HepG2 (cell line): ENCODE measurements around the gene DNAJC7. TPM values are rescaled to one million over a fixed set of nuclear protein-coding genes. Genes with fewer than 3 reads are reported as not detected.
A peak's percentile ranks its signal among the peaks of the same experiment; 100 is the strongest.

Experiments used
- AHR ChIP-seq: IDR thresholded peaks from 2 replicates; pipeline ENCODE4 v1.6.1; 2018; ENCODE audit warnings: missing genetic modification reagents, missing compliant biosample characterization
- BCL6 ChIP-seq: IDR thresholded peaks from 2 replicates; pipeline ENCODE4 v1.6.1; 2016; ENCODE audit warnings: missing genetic modification reagents, missing compliant biosample characterization
- EHMT2 ChIP-seq: fragments of 200-600 bp; sonication (generic); IDR thresholded peaks from 2 replicates; pipeline ENCODE4 v1.7.0; 2017; ENCODE audit warnings: antibody characterized with exemption, low read depth, low read length, borderline replicate concordance
- MXI1 ChIP-seq: IDR thresholded peaks from 3 replicates; pipeline ENCODE4 v1.6.1; 2012; ENCODE audit warnings: low read depth, low read length, inconsistent platforms, borderline replicate concordance
- MYNN ChIP-seq: sonication (generic); formaldehyde crosslinking; IDR thresholded peaks from 2 replicates; pipeline ENCODE4 v1.4.0; 2020; ENCODE audit warnings: mild to moderate bottlenecking, low read depth, missing genetic modification reagents
- NONO ChIP-seq, 2 experiments: fragments of 450-650 bp in 1 of 2; sonication (generic) in 1 of 2; formaldehyde crosslinking in 1 of 2; IDR thresholded peaks in 1 of 2; conservative IDR thresholded peaks in 1 of 2; 2 replicates each; pipeline versions ENCODE4 v1.6.1 to v1.8.0; 2017 to 2022; ENCODE audit warnings: mild to moderate bottlenecking in 1 of 2, missing genetic modification reagents in 1 of 2, moderate library complexity in 1 of 2
- ONECUT2 ChIP-seq: sonication (generic); formaldehyde crosslinking; IDR thresholded peaks from 2 replicates; pipeline ENCODE4 v1.4.0; 2020; ENCODE audit warnings: missing genetic modification reagents
- PHF21A ChIP-seq: sonication (generic); formaldehyde crosslinking; IDR thresholded peaks from 2 replicates; pipeline ENCODE4 v1.5.0; 2020; ENCODE audit warnings: mild to moderate bottlenecking, missing genetic modification reagents
- RFX1 ChIP-seq: fragments of 450-650 bp; IDR thresholded peaks from 2 replicates; pipeline ENCODE4 v1.6.1; 2017
- SIX1 ChIP-seq: sonication (generic); formaldehyde crosslinking; IDR thresholded peaks from 2 replicates; pipeline ENCODE4 v1.4.0; 2020; ENCODE audit warnings: missing genetic modification reagents, borderline replicate concordance
- ZC3H13 ChIP-seq: sonication (generic); formaldehyde crosslinking; IDR thresholded peaks from 2 replicates; pipeline ENCODE4 v1.8.1; 2023; ENCODE audit warnings: mild to moderate bottlenecking, missing genetic modification reagents, moderate library complexity
- ZFX ChIP-seq: sonication (generic); formaldehyde crosslinking; IDR thresholded peaks from 2 replicates; pipeline ENCODE4 v1.4.0; 2020; ENCODE audit warnings: mild to moderate bottlenecking, low read depth, missing genetic modification reagents, moderate library complexity
- ZNF124 ChIP-seq: sonication (generic); formaldehyde crosslinking; IDR thresholded peaks from 2 replicates; pipeline ENCODE4 v1.4.0; 2020; ENCODE audit warnings: missing genetic modification reagents
- ZNF180 ChIP-seq: sonication (generic); formaldehyde crosslinking; IDR thresholded peaks from 2 replicates; pipeline ENCODE4 v1.4.0; 2020; ENCODE audit warnings: low read depth, missing genetic modification reagents, borderline replicate concordance
- ZNF383 ChIP-seq: sonication (generic); formaldehyde crosslinking; IDR thresholded peaks from 2 replicates; pipeline ENCODE4 v1.4.0; 2020; ENCODE audit warnings: missing genetic modification reagents, mild to moderate bottlenecking, borderline replicate concordance
- ZNF496 ChIP-seq: sonication (generic); formaldehyde crosslinking; IDR thresholded peaks from 2 replicates; pipeline ENCODE4 v1.8.1; 2023; ENCODE audit warnings: mild to moderate bottlenecking, moderate library complexity, missing genetic modification reagents; ENCODE audit not compliant: insufficient replicate concordance
- ZNF678 ChIP-seq: sonication (generic); formaldehyde crosslinking; IDR thresholded peaks from 2 replicates; pipeline ENCODE4 v1.4.0; 2020; ENCODE audit warnings: mild to moderate bottlenecking, missing genetic modification reagents
- ZNF724P ChIP-seq: sonication (generic); formaldehyde crosslinking; IDR thresholded peaks from 2 replicates; pipeline ENCODE4 v1.8.0; 2022; ENCODE audit warnings: missing genetic modification reagents, borderline replicate concordance
- ZNF768 ChIP-seq: sonication (generic); formaldehyde crosslinking; IDR thresholded peaks from 2 replicates; pipeline ENCODE4 v1.4.0; 2020; ENCODE audit warnings: missing genetic modification reagents
- polyA plus RNA-seq, 8 experiments: library from polyadenylated mRNA; depleted of rRNA in 3 of 8; stranded (reverse) in 7 of 8; unstranded in 1 of 8; fragments of >200 nt; fragmentation: Illumina TruSeq in 4 of 8; extraction: Trizol in 4 of 8; gene quantifications; 2 replicates each; pipeline versions ENCODE4 v1.2.1 to v1.2.3, GENCODE V29; 2011 to 2016; ENCODE audit warnings: low read depth in 4 of 8, missing spikeins in 1 of 8, mixed read lengths in 1 of 8; ENCODE audit not compliant: insufficient read depth in 1 of 8
- total RNA-seq, 5 experiments: library from RNA; depleted of rRNA; stranded (reverse); fragments of >200 nt; fragmentation: Illumina TruSeq; extraction: Trizol; gene quantifications; 2 replicates each; pipeline ENCODE4 v1.2.3, GENCODE V29; 2016; ENCODE audit warnings: low read depth in 1 of 5
- TF ChIP-seq, protein P1 (sequence below), 2 experiments: sonication (generic) in 1 of 2; formaldehyde crosslinking in 1 of 2; IDR thresholded peaks; 2 replicates each; pipeline versions ENCODE4 v1.4.0 to v1.6.1; 2018 to 2020; ENCODE audit warnings: missing genetic modification reagents in 2 of 2, borderline replicate concordance in 1 of 2, low read depth in 1 of 2, mild to moderate bottlenecking in 1 of 2, missing biosample characterization in 1 of 2
- TF ChIP-seq, protein P2 (sequence below): fragments of 450-650 bp; IDR thresholded peaks from 2 replicates; pipeline ENCODE4 v1.6.1; 2017
- TF ChIP-seq, protein P3 (sequence below): sonication (generic); formaldehyde crosslinking; IDR thresholded peaks from 2 replicates; pipeline ENCODE4 v1.4.0; 2020; ENCODE audit warnings: missing genetic modification reagents, low read depth, mild to moderate bottlenecking, borderline replicate concordance
- TF ChIP-seq, protein P4 (sequence below): sonication (generic); formaldehyde crosslinking; IDR thresholded peaks from 2 replicates; pipeline ENCODE4 v1.4.0; 2020; ENCODE audit warnings: mild to moderate bottlenecking, missing genetic modification reagents
- TF ChIP-seq, protein P5 (sequence below): conservative IDR thresholded peaks from 2 replicates; pipeline ENCODE4 v1.6.1; 2018; ENCODE audit warnings: missing genetic modification reagents

Gene DNAJC7
- total and polyA plus RNA-seq, 2 of the 13 experiments (the other 11 are each of a cell fraction or from before 2014, with no cell fraction given): 47.7 to 132 TPM

DNA sequence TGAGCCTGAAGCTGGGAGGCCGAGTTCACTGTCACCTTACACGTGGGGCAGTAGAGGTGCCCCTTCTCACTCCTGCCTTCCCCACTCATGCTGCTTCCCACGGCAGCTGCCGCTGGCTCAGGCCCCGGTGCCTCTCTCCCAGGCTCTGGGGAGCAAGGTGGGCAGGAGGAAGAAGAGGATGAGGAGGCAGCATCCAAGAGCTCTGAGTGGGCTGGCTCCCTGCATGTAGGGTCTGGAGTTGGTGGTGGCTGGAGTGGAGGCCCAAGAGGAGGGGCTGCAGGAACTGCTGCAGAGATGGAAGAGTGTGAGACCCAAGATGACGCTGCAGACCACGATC is 11.5 kb upstream of the DNAJC7 start (continued):
- TF ChIP-seq, protein P1, sequence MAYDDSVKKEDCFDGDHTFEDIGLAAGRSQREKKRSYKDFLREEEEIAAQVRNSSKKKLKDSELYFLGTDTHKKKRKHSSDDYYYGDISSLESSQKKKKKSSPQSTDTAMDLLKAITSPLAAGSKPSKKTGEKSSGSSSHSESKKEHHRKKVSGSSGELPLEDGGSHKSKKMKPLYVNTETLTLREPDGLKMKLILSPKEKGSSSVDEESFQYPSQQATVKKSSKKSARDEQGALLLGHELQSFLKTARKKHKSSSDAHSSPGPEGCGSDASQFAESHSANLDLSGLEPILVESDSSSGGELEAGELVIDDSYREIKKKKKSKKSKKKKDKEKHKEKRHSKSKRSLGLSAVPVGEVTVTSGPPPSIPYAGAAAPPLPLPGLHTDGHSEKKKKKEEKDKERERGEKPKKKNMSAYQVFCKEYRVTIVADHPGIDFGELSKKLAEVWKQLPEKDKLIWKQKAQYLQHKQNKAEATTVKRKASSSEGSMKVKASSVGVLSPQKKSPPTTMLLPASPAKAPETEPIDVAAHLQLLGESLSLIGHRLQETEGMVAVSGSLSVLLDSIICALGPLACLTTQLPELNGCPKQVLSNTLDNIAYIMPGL (CRISPR knock-in tag; IDR thresholded peaks at IDR 0.05; ENCODE audit: borderline replicate concordance in 1 of 2, low read depth in 1 of 2): peak in 1 of 2 experiments; percentile 2; a peak in 1 of 4 replicates
- no peak for TF ChIP-seq EHMT2
- peak; percentile 36; the same call in 1 of the 2 replicates for TF ChIP-seq ZNF768 (CRISPR knock-in tag)
- TF ChIP-seq, protein P2, sequence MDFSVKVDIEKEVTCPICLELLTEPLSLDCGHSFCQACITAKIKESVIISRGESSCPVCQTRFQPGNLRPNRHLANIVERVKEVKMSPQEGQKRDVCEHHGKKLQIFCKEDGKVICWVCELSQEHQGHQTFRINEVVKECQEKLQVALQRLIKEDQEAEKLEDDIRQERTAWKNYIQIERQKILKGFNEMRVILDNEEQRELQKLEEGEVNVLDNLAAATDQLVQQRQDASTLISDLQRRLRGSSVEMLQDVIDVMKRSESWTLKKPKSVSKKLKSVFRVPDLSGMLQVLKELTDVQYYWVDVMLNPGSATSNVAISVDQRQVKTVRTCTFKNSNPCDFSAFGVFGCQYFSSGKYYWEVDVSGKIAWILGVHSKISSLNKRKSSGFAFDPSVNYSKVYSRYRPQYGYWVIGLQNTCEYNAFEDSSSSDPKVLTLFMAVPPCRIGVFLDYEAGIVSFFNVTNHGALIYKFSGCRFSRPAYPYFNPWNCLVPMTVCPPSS: no peak
- TF ChIP-seq NONO (IDR thresholded peaks at IDR 0.05): no peak
- TF ChIP-seq NONO (CRISPR knock-in tag; conservative IDR thresholded peaks at IDR 0.05): no peak
- no peak for TF ChIP-seq ZNF124
- TF ChIP-seq BCL6 (CRISPR knock-in tag): 0 out of 2 replicates have a peak, but pooled peaks have one; percentile 4
- TF ChIP-seq ZNF383 (CRISPR knock-in tag): no peak
- TF ChIP-seq ONECUT2 (CRISPR knock-in tag): no peak
- no peak for TF ChIP-seq PHF21A (CRISPR knock-in tag)
- TF ChIP-seq RFX1: no peak
- peak; percentile 19; the same call in 1 of the 2 replicates for TF ChIP-seq MYNN (CRISPR knock-in tag)
- no peak for TF ChIP-seq ZNF180 (CRISPR knock-in tag)
- TF ChIP-seq ZFX (CRISPR knock-in tag): 0 out of 2 replicates have a peak, but pooled peaks have one; percentile 14
- TF ChIP-seq ZNF496 (CRISPR knock-in tag): no peak
- TF ChIP-seq ZNF724P (CRISPR knock-in tag): no peak
- TF ChIP-seq, protein P3, sequence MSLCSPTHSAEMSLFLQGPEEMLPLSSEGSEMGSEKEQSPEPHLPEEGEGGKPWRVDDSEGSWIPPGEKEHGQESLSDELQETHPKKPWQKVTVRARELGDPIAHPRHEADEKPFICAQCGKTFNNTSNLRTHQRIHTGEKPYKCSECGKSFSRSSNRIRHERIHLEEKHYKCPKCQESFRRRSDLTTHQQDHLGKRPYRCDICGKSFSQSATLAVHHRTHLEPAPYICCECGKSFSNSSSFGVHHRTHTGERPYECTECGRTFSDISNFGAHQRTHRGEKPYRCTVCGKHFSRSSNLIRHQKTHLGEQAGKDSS: no peak
- TF ChIP-seq, protein P4, sequence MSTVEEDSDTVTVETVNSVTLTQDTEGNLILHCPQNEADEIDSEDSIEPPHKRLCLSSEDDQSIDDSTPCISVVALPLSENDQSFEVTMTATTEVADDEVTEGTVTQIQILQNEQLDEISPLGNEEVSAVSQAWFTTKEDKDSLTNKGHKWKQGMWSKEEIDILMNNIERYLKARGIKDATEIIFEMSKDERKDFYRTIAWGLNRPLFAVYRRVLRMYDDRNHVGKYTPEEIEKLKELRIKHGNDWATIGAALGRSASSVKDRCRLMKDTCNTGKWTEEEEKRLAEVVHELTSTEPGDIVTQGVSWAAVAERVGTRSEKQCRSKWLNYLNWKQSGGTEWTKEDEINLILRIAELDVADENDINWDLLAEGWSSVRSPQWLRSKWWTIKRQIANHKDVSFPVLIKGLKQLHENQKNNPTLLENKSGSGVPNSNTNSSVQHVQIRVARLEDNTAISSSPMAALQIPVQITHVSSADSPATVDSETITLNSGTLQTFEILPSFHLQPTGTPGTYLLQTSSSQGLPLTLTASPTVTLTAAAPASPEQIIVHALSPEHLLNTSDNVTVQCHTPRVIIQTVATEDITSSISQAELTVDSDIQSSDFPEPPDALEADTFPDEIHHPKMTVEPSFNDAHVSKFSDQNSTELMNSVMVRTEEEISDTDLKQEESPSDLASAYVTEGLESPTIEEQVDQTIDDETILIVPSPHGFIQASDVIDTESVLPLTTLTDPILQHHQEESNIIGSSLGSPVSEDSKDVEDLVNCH (CRISPR knock-in tag): no peak
- TF ChIP-seq SIX1 (CRISPR knock-in tag): no peak
- TF ChIP-seq MXI1: peak; percentile 7; the same call in 1 of the 3 replicates
- no peak for TF ChIP-seq ZNF678 (CRISPR knock-in tag)
- no peak for TF ChIP-seq ZC3H13
- TF ChIP-seq, protein P5, sequence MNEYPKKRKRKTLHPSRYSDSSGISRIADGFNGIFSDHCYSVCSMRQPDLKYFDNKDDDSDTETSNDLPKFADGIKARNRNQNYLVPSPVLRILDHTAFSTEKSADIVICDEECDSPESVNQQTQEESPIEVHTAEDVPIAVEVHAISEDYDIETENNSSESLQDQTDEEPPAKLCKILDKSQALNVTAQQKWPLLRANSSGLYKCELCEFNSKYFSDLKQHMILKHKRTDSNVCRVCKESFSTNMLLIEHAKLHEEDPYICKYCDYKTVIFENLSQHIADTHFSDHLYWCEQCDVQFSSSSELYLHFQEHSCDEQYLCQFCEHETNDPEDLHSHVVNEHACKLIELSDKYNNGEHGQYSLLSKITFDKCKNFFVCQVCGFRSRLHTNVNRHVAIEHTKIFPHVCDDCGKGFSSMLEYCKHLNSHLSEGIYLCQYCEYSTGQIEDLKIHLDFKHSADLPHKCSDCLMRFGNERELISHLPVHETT (CRISPR knock-in tag): no peak
- no peak for TF ChIP-seq AHR
